ENCODE data around the gene MTCH1.
"Not testable (repeated sequence)": the region's sequence is repeated elsewhere in the genome, so short reads cannot be mapped to it uniquely, and the experiment has no call there.

MTCH1 gene

DNA sequence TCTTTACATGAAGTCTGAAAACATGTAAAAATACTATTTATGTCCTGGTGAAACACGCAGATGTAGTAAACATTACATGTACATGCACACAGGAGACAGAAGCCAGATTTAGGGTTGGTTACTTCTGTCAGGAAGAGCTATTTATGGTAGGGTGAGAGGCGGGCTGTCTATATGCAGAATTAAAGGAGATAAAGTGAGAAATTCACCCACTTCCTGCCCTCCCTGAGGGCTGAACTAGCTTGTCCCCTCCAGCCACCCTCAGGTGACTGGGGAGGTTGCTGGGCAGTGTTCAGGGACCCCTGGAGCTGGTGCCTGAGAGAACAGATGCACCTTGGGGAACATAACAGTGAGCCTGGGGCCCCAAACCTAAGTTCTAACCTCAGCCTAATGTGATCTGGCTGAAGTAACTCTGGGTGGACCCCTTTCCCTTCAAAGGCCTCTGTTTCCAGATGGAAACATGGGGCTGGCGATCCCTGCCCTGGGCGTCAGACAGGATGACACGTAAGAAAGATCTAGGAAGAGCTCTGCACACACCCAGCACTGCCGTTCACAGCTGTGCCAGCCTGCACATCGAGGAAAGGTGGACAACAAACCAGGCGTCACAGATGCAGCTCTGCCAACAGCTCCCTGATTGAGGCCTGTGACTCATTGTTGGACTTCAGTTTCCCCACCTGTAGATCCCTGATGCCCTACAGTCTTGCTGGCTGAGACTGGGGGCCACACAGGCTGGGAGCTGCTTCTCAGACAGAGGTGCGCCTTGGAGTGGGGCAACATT lies 30.1 kb downstream of the MTCH1 start:
- in situ Hi-C loops (cut with HindIII; ENCODE audit: low sequenced_read_pairs): no loop called here

DNA sequence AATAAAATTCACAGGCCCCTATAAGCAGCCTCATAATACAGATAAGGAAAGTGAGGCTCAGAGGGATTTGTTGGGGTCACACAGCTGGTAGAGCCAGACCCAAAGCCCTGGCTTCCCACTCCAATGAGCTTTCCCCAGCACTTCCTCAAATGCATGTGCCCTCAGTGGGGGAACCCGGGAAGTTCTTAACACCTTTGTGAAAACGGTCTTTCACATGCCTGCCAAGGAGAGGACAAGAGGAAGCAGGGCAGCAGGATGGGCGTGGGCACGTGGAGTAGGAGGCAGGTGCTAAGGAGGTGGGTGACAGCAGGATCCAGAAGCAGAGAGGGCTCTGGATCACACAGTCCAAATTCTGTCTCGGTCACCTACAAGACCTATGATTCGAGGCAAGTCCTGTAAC lies 30.9 kb downstream of the MTCH1 start:
- in situ Hi-C loops (cut with HindIII; ENCODE audit: low sequenced_read_pairs): no loop called here

DNA sequence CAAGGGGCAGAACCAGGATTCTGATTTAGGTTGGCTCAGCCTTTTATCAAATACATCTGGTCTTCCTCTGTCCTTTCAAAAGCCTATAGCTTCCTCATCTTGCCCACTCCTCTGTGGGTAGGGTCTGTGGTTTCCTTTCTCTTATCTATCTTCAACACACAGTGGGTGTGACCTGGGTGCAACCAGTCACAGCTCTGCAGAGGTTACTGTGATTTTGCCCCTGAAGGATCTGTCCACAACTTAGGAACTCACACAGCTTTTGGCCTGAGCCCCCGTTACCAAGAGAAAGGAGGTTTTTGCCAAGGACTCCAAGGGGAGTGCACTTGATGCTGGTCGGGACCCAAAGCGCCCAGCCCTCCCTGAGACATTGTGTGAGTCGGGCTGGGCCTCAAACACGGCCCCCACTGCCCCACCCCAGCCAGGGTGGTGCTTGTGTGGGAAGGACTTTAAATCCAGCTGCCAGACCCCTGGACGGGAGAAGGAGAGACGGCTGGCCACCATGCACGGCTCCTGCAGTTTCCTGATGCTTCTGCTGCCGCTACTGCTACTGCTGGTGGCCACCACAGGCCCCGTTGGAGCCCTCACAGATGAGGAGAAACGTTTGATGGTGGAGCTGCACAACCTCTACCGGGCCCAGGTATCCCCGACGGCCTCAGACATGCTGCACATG lies 31.6 kb downstream of the MTCH1 start, which contains the start of gene PI16:
PI16 (plus strand) TSS at position 477 of the 670 bp plus-strand sequence; CDS start at position 500, 23 bp downstream.
- in situ Hi-C loops (cut with HindIII; ENCODE audit: low sequenced_read_pairs): no loop called here

DNA sequence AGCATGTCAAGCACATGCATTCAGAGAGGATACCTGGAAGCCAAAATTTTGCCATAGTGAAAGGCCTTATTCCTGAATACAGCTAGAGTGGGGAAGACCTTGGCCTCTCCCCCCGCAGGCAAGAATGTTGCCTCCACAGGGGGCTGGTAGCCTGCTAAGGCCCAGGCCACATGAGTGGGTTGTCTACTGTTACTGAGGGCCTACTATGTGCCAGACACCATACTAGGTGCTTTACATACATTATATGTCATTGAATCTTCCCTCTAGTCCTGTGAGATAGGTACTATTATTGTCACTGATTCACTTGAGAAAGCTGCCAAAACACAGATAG lies 32.1 kb downstream of the MTCH1 start:
- in situ Hi-C loops (cut with HindIII; ENCODE audit: low sequenced_read_pairs): no loop called here

DNA sequence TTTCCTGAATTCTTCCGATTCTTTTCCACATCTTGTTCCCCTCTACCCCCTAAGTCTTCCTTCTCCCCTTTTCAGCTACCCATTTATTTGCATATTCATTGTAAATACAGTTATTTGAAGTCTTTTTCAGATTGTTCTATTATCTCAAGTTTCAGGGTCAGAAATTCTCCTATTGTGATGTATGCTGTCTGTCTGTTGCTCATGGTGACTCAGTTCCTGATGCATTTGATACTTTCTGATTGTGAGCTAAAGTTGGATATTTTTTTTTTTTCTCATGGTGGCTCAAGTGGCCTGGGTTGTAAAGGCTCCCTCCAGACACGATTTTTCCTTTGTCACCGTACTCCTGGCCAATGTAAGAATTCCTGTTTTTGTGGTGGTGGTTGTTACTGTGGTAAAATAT lies 36.4 kb downstream of the MTCH1 start:
- in situ Hi-C loops (cut with HindIII; ENCODE audit: low sequenced_read_pairs): no loop called here

DNA sequence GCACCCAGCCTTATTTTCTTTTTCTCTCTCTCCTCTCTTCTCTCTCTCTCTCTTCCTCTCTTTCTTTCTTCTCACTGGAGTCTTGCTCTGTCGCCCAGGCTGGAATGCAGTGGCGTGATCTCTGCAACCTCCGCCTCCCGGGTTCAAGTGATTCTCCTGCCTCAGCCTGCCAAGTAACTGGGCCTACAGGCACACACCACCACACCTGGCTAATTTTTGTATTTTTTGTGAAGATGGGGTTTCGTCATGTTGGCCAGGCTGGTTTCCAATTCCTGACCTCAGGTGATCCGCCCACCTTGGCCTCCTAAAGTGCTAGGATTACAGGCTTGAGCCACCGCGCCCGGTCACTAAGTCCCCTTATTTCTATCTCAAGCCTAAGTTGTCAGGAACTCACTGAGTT lies 36.9 kb downstream of the MTCH1 start:
- in situ Hi-C loops (cut with HindIII; ENCODE audit: low sequenced_read_pairs): not testable (repeated sequence)

DNA sequence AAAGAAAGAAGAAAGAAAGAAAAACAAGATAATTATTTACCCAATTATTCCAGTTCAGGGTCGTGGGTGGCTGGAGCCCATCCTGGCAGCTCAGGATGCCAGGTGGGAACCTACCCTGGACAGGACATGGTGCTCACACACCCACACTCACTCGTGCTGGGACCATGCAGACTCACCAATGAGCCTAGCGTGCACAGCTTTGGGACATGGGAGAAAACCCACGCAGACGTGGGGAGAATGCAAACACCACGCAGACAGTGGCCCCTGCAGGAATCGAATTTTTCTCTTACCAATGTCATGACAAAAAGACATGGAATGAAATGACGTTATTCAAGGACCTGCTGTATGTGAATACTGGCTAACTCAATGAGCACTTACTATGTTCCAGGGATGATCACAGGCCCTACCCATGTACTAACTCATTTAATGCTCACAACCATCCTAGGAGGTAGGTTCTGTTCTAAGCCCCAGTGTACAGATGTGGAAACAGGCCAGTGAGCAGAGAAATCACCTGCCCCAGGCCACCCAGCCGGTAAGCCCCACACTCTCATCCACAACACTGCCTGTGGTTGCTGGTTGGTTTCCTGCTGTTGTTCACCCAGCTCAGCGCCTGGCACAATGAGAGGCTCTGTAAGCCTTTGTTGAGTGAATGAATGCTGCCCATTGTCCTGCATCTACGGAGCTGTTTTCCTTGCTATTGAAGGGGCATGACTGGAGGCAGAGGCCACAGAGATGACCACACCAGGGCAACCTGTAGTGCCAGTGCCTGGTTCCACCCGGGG lies 38.2 kb downstream of the MTCH1 start:
- in situ Hi-C loops (cut with HindIII; ENCODE audit: low sequenced_read_pairs): no loop called here

DNA sequence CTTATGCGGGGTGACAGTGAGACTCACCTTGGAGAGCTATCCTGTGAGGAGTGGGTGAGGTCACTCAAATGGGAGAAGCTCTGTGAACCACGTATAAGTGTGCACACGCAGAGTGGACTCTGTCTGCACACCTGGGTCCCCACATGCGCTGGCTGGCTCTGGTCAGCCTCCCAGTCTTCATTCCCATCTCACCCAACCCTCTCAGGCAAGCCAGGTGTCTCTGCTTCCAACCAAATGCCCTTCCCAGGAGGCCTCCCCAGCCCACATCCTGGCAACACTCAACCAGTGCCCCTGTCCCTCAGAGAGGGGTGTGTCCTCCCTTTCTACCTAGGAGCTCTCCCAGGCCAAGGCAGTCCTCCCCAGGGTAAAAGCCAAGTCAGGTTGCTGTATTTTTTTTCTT lies 39.5 kb downstream of the MTCH1 start:
- in situ Hi-C loops (cut with HindIII; ENCODE audit: low sequenced_read_pairs): no loop called here

DNA sequence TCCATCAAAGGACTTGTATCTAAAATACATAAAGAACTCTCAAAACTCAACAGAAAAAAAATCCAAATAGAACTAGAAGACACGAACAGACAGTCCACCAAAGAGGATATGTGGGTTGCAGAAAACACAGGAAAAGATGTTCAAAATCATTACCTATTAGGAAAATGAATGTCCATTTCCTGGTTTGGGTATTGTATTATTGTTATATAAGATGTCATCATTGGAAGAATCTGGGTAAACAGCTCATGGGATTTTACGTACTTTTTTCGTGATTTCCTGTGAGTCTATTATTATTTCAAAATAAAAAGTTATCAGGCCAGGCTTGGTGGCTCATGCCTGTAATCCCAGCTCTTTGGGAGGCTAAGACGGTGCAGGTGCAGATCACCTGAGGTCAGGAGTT lies 40.7 kb downstream of the MTCH1 start:
- in situ Hi-C loops (cut with HindIII; ENCODE audit: low sequenced_read_pairs): no loop called here

DNA sequence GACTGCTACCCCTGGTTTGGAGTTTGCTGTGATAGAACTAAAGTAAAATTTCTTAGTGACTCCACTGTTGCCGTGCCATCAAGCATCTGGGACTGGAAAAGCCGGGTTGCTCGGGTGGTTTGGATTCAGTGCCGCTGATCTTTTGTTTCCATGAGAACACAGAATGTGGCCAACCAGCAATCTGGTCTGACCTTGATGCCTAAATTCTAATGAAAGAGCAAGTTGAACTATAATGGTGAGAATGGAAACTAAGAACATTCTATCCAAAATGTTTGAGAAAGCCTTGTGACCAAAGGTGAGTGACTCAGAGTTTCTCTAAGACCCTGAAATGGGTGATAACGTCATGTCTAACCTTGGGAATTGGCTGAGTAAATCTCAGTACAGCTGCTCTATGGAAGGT lies 41.3 kb downstream of the MTCH1 start:
- in situ Hi-C loops (cut with HindIII; ENCODE audit: low sequenced_read_pairs): no loop called here

DNA sequence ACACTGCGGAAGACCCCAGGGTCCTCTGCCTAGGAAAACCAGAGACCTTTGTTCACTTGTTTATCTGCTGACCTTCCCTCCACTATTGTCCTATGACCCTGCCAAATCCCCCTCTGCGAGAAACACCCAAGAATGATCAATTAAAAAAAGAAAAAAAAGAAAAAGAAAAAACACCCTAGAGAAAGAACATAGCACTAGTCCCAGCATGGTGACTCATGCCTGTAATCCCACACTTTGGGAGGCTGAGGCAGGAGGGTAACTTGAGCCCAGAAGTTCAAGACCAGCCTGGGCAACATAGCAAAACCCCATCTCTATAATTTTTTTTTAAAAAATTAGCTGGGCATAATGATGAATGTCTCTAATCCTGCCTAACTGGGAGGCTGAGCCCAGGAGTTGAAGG lies 43.7 kb downstream of the MTCH1 start:
- in situ Hi-C loops (cut with HindIII; ENCODE audit: low sequenced_read_pairs): not testable (repeated sequence)

DNA sequence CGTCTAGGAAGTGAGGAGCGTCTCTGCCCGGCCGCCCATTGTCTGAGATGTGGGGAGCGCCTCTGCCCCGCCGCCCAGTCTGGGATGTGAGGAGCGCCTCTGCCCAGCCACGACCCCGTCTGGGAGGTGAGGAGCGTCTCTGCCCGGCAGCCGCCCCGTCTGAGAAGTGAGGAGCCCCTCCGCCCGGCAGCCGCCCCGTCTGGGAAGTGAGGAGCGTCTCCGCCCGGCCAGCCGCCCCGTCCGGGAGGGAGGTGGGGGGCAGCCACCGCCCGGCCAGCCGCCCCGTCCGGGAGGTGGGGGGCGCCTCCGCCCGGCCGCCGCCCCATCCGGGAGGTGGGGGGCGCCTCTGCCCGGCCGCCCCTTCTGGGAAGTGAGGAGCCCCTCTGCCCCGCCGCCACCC lies 44.4 kb downstream of the MTCH1 start:
- in situ Hi-C loops (cut with HindIII; ENCODE audit: low sequenced_read_pairs): not testable (repeated sequence)

DNA sequence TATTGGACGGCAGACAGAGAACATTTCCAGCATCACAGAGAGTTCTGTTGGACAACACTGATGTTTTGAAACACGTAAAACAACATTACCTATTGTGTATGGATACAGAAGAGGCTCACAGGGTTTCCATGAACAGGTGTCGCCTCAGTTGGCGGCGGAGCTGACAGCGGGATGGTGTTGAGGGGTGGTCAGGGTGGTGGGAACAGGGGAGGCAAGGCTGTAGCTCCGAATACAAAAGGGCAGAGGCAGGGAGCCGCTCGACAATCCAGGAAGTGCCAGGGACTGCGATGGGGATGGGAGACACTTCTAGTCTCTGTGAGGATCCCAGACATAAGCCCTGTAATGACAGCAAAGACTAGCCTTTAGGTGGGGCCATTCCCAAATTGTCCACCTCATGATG lies 46.0 kb downstream of the MTCH1 start:
- in situ Hi-C loops (cut with HindIII; ENCODE audit: low sequenced_read_pairs): no loop called here

DNA sequence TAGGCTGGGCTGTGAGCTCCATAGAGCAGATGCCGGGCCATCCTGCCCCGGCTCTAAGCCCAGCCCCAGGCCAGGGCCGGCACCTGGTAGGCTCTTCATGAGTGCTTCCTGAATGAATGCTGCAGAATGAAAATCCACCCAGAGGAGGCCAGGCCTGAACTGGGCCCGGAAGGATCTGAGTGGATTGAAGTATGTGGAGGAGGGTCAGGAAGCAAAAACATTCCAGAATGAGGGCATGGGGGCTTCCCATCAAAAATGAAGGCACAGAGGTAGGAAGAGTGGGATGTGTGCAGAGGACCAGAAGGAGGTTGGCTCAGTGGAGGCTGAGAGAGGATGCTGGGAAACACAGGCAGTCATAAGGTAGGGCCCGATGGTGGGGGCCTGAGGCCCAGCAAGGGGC lies 47.0 kb downstream of the MTCH1 start:
- in situ Hi-C loops (cut with HindIII; ENCODE audit: low sequenced_read_pairs): not testable (repeated sequence)

DNA sequence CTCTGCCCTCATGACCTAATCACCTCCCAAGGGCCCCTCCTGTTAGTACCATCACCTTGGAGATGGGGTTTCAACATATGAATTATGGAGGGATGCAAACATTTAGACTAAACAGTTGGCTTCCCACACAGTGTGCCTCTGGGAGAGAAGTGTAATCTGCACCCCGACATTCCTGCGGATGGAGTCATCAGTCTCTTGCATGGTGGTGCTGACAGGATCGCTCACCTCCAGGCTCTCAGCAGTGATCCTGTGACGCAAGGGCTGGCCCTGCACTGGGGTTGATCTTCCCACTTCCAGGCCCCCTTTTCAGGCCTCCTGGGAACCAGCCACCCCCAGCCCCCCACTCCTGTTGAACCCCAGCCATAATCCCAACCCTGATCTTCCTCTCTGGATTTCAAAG lies 47.5 kb downstream of the MTCH1 start:
- in situ Hi-C loops (cut with HindIII; ENCODE audit: low sequenced_read_pairs): no loop called here

DNA sequence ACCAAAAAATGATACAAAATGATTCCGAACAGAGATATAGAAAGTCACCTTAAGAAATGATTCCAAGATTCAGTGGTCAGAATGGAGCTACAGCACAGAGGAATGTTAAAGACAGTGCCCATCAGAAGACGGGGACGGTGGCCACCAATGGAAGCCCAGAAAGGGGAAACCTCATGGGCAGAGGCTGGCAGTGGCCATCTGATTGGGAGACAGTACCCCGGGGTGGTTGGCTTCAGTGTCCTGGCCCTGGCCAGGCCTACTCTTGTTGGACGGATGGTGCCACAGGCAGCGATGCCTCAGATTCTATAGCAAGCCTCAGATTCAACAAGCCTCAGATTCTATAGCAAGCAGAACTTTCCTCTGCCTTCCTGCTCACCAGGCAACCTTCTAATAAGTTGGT lies 48.1 kb downstream of the MTCH1 start:
- in situ Hi-C loops (cut with HindIII; ENCODE audit: low sequenced_read_pairs): no loop called here

DNA sequence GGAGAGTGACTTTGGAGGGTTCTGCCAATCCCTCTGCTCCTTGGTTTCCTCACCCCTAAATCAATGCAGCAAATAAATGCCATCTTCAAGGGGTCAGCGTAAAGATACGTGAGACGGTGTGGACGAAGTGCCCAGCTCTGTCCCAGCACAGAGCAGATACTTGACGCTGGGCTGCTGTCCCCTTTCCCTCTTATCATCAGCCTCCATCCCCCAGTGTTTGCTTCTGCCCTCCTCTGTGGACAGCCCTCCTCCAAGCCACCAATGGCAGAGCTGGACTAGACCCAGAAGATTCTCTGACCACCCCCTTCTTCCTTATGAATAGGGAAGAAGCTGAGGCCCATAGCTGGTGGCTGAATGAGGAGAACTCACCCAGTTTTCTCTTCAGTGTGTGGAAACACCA lies 49.2 kb downstream of the MTCH1 start:
- in situ Hi-C loops (cut with HindIII; ENCODE audit: low sequenced_read_pairs): no loop called here

DNA sequence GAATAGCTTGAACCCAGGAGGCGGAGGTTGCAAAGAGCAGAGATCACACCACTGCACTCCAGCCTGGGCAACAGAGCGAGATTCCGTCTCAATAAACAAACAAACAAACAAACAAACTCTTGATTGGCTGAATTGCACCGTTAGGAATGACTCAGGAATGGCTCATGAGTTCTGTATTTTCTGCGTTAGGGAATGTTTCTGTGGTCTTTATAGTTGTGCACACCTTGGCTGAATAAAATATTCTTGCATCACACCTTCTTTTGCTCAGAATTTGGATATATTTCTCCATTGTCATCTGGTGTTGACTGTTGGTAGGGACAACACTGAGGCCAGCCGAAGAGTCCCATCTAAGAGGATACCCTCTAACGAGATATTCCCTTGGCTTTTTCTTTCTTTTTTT lies 51.1 kb downstream of the MTCH1 start:
- in situ Hi-C loops (cut with HindIII; ENCODE audit: low sequenced_read_pairs): no loop called here

DNA sequence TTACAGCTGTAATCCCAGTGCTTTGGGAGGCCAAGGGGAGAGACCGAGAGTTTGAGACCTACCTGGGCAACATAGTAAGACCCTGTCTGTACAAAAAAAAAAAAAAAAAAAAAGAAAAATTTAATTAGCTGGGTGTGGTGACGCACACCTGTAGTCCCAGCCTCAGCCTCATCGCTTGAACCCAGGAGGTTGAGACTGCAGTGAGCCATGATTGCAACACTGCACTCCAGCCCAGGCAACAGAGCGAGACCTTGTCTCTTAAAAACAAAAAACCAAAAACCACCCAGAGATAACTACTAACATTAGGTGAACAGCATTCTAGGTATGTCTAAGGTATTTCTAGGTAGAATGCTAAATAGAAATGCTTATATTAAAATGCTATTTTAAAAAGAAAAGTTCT lies 52.5 kb downstream of the MTCH1 start:
- in situ Hi-C loops (cut with HindIII; ENCODE audit: low sequenced_read_pairs): no loop called here

DNA sequence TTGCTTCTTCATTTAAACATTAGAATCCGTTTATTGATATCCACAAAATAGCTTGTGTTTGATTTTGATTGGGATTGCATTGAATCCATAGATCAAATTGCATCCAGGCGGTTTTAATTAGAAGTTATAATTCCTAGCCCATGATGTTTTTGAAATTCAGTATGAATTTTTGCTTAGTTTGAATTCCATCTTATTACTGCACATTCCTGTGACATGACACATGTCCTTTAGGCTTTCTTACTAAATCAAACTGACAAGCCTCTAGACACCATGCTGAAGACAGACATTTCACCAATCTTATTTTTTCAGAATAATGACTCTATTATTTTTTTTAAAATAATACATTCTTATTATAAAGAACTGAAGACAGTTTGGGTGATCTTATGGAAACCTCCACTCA lies 52.9 kb downstream of the MTCH1 start:
- in situ Hi-C loops (cut with HindIII; ENCODE audit: low sequenced_read_pairs): no loop called here

DNA sequence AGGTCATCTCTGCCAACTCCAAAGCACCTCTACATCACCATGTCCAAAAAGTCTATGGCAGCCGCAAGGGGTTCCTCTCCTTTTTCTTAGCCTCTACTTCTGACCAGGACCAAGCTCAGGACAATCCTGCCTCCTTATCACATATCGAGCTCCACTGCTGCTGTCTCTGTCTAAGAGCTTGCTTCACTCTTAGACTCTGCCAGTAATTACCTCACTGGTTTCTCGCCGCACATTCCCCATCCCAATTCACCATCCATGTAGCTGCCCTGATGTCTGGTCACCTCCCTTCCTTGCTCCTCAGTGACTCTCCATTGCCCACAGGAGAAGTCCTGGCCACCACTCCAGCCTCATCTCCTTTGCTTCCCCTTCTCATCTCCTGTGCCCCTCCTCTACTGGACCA lies 55.5 kb downstream of the MTCH1 start:
- in situ Hi-C loops (cut with HindIII; ENCODE audit: low sequenced_read_pairs): no loop called here

DNA sequence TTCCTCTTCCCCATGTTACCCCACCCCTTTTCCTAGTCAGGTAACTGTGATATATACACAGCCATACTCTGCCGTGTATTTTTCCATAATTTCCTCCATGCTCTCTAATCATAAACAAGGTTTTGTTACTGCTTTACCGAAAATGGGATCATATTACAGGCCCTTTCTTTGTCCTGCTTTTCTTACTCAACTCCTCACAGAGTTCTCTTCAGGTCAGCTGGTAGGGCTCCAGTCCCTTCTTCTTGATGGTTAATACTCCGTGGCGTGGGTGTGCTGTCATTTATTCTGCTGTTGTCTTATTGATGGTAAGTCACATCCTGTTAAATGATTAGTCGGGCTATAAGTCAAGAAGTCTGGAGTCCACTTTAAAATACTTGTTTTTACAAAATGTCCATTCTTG lies 56.4 kb downstream of the MTCH1 start:
- in situ Hi-C loops (cut with HindIII; ENCODE audit: low sequenced_read_pairs): no loop called here

All from DLD1 (cell line).